IPS-NIHi7 (cell line): ENCODE data around the gene CCDC33.
A peak's percentile ranks its signal among the peaks of the same experiment; 100 is the strongest.
"Not testable (repeated sequence)": the region's sequence is repeated elsewhere in the genome, so short reads cannot be mapped to it uniquely, and the experiment has no call there.

Experiments
- DNase-seq: peaks from one replicate; pipeline ENCODE4 v3.0.0; 2012; ENCODE audit warnings: mixed read lengths; ENCODE audit errors: extremely low spot score

The CCDC33 gene

GRCh38 chr15:74359376-74359775 is 123.2 kb downstream of the CCDC33 start:
- not testable (repeated sequence) for DNase-seq

DNA sequence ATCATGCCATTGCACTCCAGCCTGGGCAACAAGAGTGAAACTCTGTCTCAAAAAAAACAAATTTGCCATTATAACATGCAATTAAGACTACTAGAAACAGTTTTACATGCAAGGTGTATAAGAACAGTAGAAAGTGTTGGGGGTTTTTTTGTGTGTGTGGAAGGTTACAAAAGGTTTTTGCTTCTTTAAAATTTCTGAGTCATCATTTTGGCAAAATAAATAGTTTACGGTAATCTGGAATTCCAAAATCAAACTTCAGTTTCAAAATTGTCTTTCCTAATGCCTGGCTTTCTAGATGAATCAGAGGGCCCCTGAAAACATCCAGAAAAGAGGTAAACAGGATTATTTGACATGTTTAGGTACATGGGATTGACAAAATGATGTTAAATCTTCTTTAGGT is 124.7 kb downstream of the CCDC33 start:
- not testable (repeated sequence) for DNase-seq

DNA sequence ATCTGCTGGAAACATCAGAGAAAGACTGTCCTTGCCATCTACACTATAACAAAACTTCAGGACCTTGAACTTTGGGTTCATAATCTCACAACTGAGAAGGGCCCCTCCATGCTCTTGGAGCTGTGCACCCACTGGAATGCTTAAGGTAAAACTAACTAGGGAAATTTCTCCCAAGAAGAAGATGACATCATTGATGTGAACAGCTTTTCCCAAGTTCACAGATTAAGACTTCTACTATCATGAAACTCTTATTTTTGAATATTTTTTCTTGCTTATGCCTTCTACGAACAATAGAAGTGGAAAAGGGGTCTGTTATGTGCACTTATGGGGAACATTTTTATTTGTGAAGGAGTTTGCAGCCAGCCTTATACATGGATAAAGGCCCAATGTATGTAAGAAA is 126.4 kb downstream of the CCDC33 start:
- no peak for DNase-seq

- DNase-seq: peak; percentile 49
These were observed 128.9 kb downstream of the CCDC33 start for GRCh38 chr15:74364936-74365597.

DNA sequence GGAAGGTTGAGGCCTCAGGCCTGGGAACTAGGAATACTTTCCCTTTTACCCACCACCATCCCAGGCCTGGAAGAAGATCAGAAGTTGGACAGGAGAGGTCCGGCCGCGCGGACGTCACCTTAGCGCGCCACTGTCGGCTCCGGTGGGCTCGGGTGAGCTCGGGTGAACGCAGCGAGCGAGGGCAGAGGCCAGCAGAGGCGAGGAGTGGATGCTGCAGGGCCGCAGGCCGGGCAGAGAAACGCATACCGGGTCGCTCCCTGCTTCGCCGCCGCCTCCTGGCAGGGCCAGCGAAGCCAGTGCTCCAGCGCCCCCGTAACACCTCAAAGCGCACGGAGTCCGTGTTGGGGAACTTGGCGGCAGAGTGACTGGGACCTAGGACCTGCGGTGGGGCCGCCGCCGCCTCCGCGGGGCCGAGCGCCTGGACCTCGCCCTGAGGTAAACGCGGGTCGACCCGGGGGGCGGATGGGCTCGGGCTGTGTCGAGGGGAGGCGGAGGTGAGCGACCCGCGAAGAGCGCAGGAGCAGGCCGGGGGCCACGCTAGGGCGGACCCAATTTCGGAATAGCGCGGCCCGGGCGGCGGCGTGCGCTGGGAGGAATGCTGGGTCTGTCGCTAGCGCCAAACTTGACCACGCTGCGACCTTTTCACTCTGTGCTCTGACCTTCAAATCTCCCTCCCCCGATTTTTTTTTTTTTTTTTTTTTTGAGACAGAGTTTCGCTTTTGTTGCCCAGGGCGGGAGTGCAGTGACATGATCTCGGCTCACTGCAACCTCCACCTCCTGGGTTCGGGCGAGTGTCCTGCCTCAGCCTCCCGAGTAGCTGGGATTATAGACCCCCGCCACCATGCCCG is 129.7 kb downstream of the CCDC33 start:
- peak; percentile 54 for DNase-seq

GRCh38 chr15:74367296-74367854 is 131.2 kb downstream of the CCDC33 start, which contains the start of gene CYP11A1:
Gene CYP11A1 (minus strand): TSS chr15:74367646. CDS start chr15:74367585, 61 bp downstream.
- no peak for DNase-seq

DNA sequence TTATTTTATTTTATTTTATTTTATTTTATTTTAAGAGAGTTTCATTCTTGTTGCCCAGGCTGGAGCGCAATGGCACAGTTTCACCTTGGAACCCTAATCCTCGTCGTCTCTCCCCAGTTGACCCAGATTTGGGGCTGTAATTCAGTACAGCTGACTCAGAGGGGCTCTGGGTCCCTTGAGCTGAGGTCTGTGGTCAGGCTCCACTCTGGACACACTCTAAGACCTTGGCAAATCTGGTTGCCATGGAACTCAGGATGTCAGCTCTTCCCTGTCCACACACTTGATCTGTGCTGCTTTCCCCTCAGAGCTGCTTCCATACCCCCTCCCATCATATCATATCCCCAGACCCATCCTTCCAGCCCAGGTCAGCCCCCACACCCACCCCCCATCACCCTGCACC is 132.0 kb downstream of the CCDC33 start:
- DNase-seq: no peak

GRCh38 chr15:74369084-74369745 is 133.1 kb downstream of the CCDC33 start:
- no peak for DNase-seq

DNA sequence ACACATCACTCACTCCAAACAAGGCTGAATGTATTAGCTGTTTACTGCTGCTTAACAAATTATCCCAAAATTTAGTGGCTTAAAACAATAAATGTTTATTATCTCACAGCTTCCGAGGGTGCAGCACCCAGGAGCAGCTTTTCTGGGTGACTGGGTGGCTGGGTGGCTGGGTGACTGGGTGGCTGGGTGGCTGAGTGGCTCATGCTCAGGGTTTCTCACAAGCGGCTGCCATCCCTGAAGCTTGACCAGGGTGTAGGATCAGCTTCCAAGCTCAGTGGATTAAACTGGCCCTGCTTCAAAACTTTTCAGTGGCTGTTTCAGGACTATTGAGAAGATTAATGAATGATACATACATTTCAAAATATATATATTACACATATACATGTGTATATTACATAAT is 133.6 kb downstream of the CCDC33 start:
- DNase-seq: no peak

GRCh38 chr15:74370471-74370870 is 134.3 kb downstream of the CCDC33 start:
- no peak for DNase-seq

DNA sequence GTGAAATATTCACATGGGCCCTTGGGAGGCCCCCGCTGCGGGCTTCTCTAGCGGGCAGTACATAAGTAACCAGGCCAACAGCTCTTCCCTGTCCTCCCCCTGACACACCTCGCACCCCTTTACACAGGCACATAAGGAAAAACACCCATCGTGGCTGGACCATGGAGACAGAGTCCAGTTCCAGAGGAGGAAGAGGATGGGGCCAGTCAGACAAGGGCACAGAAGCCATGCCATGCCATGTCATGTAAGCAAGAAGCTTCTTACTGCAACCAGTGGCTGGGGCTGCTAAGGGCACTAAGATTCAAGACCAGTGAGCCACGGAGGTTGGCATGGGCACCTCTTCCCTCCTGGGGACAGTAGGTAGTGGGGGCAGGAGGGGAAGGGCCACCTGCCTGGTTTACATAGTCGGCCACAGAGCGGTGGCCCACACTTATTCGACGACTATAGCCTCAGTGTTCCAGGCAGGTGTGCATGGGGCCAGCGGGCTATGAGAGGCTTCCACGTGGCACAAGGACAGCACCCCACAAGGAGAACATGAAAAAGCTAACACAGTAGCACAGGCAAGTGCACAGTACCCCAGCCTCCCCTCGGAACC is 137.0 kb downstream of the CCDC33 start:
- no peak for DNase-seq

GRCh38 chr15:74373731-74374647 is 137.9 kb downstream of the CCDC33 start:
- DNase-seq: peak; percentile 98

DNA sequence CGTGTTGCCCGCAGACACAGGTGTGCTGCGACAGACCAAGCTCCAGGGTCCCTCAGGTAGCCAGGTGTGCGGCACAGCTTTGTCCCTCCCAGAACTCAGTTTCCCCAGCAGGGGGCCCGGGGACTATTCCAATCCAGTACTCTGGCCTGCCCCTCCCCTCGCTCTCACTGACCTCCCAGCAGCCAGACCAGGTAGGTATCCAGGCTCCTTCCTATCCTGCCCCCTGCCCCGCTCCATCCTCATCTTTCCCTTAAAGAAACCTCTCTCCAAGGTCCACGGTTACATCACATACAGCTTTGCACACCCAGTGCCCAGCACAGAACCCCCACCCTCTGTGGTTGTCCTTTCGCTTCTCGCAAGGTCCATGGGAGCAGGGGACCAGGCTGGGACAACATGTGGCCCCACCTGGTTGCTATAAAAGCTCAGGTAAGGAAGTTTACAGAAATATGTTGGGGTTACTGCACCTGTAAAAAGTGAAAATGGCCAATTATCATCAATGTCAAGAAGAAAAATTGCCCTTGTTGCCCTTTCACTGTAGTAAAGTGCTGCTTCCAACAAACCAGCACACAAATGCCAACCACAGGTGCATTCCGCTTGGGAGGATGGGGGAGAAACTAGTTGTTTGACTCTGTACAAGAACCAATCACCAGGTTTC is 138.6 kb downstream of the CCDC33 start:
- DNase-seq: peak; percentile 79

DNA sequence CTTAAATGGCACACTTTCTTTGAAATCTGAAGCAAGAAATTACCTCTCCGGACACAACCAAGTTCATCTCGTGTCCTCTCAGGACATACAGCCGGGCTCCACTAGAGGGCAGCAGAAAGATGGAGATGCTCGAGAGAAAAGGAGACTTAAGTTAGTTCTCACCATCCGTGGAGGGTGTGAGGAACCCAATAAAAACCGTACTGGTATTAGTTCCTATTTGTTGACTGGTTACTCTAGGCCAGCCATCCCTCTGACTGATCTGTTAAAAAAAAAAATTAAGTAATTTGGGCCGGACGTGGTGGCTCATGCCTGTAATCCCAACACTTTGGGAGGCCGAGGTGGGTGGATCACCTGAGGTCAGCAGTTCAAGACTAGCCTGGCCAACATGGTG is 139.2 kb downstream of the CCDC33 start:
- peak; percentile 73 for DNase-seq

DNA sequence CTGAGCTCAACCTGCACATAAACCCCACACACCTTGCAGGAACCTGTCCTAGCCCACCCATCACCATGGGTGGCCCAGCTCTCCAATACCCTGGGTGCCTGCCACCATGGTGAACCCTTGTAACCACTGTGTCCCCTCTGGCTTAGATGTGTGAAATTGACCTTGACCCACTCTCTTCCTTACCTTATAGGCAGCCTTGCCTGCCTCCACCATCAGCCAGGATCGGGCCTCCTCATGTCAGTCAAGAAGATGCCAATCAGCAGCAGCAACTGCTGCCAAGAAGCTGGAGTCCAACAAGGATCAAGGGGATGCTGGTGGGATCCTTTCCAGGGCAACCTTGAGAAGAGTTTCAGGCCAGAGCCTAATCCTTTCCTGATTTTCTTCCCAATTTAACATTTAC is 140.1 kb downstream of the CCDC33 start:
- no peak for DNase-seq

- no peak for DNase-seq
These were observed 140.9 kb downstream of the CCDC33 start for GRCh38 chr15:74376825-74377581.

DNA sequence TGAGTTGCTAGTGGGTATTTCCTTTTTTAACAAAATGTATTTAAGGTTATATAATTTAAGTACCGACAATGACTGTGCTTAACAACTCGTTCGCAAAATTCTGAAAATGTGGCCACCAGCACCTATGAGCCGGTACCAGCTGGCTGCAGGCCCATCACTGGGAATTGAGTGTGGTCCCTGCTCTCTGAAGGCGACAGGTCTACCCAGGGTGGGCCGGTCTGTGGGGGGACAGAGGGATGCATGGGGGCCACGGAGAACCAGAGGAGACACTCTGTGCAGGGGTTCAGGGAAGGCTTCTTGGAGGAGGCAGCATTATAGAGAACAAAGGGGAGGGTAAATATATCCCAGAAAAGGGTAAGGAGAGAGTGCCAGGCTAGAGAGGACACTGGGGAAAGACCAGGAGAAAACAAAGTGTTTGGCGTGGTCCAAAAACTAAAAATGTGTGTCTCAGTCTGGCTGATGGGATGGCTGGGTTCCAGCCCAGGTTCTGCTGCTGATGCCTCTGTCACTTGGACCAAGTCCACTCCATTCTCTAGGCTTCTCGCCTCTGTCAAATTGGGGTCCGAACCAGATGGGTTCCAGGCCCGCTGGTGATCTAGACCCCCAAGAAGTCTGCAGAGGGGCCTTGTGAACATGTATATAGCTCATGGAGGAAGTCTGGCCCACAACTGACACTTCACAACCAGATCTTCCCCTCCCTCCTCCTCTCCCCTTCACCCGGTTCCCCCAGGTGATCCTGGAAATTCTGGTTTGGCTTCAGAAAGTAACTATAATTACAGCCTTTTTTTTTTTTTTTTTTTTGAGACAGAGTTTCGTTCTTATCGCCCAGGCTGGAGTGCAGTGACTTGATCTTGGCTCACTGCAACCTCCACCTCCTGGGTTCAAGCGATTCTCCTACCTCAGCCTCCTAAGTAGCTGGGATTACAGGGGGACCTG is 142.0 kb downstream of the CCDC33 start:
- DNase-seq: no peak

DNA sequence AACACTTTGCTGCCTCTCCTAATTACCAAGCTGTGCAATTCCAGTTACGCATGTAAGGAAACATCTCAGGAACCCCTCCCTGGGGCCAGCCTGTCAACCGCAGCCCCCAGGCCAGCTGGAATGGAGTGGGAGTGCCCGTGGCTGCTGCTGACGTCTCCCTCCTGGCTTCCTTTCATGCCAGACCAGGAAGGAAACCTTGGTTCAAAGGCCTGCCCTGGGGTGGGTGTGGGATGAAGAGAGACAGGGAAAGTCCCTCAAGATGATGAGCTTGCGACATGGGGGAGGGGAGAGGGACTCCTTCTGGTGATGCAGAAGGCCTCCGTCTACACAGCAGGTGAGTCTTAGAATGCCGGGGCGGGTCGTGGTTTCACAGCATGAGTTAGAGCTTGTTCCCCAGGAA is 142.7 kb downstream of the CCDC33 start:
- DNase-seq: no peak
